CD1c-positive myeloid dendritic cell (primary cell): ENCODE data around the gene RNF11.

Experiments
- DNase-seq: peaks from one replicate; pipeline ENCODE4 v3.0.0-alpha.2; 2016; ENCODE audit errors: extremely low spot score

The RNF11 gene

GRCh38 chr1:51313268-51313852 lies 77.3 kb downstream of the RNF11 start:
- DNase-seq = no peak

- DNase-seq = no peak
These were observed 78.1 kb downstream of the RNF11 start for GRCh38 chr1:51313961-51314777.

- DNase-seq = no peak
These were observed 78.9 kb downstream of the RNF11 start for GRCh38 chr1:51314974-51315373.

GRCh38 chr1:51316113-51316845 lies 80.2 kb downstream of the RNF11 start:
- no peak for DNase-seq

DNA sequence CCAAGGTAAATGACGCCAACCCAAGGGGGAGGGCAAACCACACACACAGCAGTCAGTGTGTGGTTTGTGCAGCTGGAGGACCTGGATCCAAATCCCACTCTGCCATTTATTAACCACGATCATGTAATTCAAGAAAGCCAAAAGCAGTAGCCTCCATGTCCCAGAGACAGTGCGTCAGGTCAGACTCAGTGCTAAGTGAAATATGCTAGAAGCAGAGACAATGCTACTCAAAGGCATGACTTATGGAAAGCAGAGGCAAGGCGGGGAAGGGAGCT lies 80.7 kb downstream of the RNF11 start:
- no peak for DNase-seq

- DNase-seq = no peak
These were observed 81.7 kb downstream of the RNF11 start for GRCh38 chr1:51317798-51318197.

GRCh38 chr1:51320967-51321923 lies 85.2 kb downstream of the RNF11 start:
- DNase-seq = no peak

- no peak for DNase-seq
These were observed 85.8 kb downstream of the RNF11 start for GRCh38 chr1:51321924-51322280.

GRCh38 chr1:51322417-51323101 lies 86.5 kb downstream of the RNF11 start:
- DNase-seq = no peak
